ENCODE data around the gene BANP. TPM values are rescaled to one million over a fixed set of nuclear protein-coding genes. Genes with fewer than 3 reads are reported as not detected.

The BANP gene
- total and polyA plus RNA-seq, 2 of the 8 experiments (the other 6 are each of a cell fraction or from before 2014, with no cell fraction given), result 25.8 to 39.8 TPM

DNA sequence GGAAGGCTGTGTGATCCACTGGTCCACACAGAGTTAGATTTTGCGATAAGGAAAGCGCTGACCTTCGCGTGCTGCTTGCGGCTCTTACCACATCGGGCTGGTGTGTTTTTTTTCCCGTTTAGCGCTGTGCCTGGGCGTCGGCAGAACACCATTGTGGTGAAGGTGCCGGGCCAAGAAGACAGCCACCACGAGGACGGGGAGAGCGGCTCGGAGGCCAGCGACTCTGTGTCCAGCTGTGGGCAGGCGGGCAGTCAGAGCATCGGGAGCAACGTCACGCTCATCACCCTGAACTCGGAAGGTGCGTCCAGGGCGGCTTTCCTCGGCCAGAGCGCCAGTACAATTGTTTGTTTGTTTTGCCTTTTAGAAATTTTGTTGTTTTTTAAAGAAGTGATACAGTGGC lies 54.7 kb downstream of the BANP start:
- Histone ChIP-seq H3K36me3 (ENCODE audit: control insufficient read depth in 2 of 4, insufficient read depth in 4 of 4, low read length in 3 of 4) (peaks cover 0 to 18% (median 8%) of the 10 kb centered on the region in 4 experiments; a peak in 5 of 8 replicates), H3K27ac (ENCODE audit: low read depth, low read length) (no peak overlapping the region), H3K9me3 (ENCODE audit: insufficient read depth in 2 of 2, low read depth in 1 of 2, low read length in 1 of 2) (peaks cover 0 to 7% of the 10 kb centered on the region in 2 experiments; a peak in 2 of 4 replicates), H2BK120ac (replicated peaks; ENCODE audit: low read depth, low read length) (no peak overlapping the region), H3K4me3 (ENCODE audit: extremely low read depth in 1 of 4, insufficient read depth in 2 of 4, low read depth in 3 of 4, low read length in 4 of 4) (no peak overlapping the region), H3K23me2 (ENCODE audit: low read depth, low read length) (no peaks in the 10 kb centered on the region), H2BK5ac (ENCODE audit: low read depth, low read length) (no peak overlapping the region), H3K18ac (ENCODE audit: extremely low read depth, low read length) (no peak overlapping the region), H3K4me2 (ENCODE audit: insufficient read depth in 1 of 2, low read depth in 2 of 2, low read length in 2 of 2) (no peak overlapping the region), H3K4me1 (replicated peaks in 1 of 4; ENCODE audit: control insufficient read depth in 3 of 4, insufficient read depth in 4 of 4, low read length in 3 of 4) (peaks cover 0 to 10% (median 4%) of the 10 kb centered on the region in 4 experiments; a peak in 5 of 7 replicates), H3K27me3 (replicated peaks in 1 of 4; ENCODE audit: control insufficient read depth in 3 of 4, extremely low read depth in 1 of 4, insufficient read depth in 3 of 4, low read length in 3 of 4) (no peaks in the 10 kb centered on the region), H3K4ac (replicated peaks; ENCODE audit: insufficient read length, low read depth, low read length) (no peak overlapping the region), H3K9ac (replicated peaks in 1 of 4; ENCODE audit: extremely low read depth in 1 of 4, low read depth in 3 of 4, low read length in 3 of 4) (no peak overlapping the region), H4K91ac (replicated peaks; ENCODE audit: insufficient read length, low read length) (no peak overlapping the region), H3K14ac (ENCODE audit: insufficient read length) (no peak overlapping the region), H3K23ac (ENCODE audit: insufficient read length) (no peak overlapping the region), H3K79me2 (ENCODE audit: control insufficient read depth in 1 of 2, insufficient read depth in 2 of 2, low read length in 2 of 2) (peaks cover 0 to 3% of the 10 kb centered on the region in 2 experiments; a peak in 2 of 4 replicates), H2BK20ac (ENCODE audit: low read length) (no peak overlapping the region; the same call in 1 of the 2 replicates), H4K5ac (ENCODE audit: insufficient read length, low read depth, low read length) (no peak overlapping the region), H2BK15ac (ENCODE audit: low read length) (no peak overlapping the region), H2AK5ac (ENCODE audit: low read depth, low read length) (no peak overlapping the region), H3K56ac (replicated peaks; ENCODE audit: insufficient read length, low read depth, low read length) (no peak overlapping the region), H4K20me1 (replicated peaks in 1 of 2; ENCODE audit: control insufficient read depth in 1 of 2, insufficient read depth in 2 of 2, low read length in 2 of 2) (peaks cover 0 to 3% of the 10 kb centered on the region in 2 experiments), H2BK12ac (ENCODE audit: low read depth, low read length) (no peak overlapping the region; the same call in 1 of the 2 replicates), H3K79me1 (ENCODE audit: low read depth, low read length) (peaks cover 18% of the 10 kb centered on the region; the same call in 1 of the 2 replicates), H2AFZ (ENCODE audit: low read length) (no peak overlapping the region), H4K8ac (ENCODE audit: extremely low read depth, insufficient read depth, low read length) (no peak overlapping the region)
- ChIA-PET POLR2A (ENCODE audit: partially characterized antibody) (interaction anchor here (0.6 to 1.7 kb wide), 3 partner anchors 53 to 169 kb away, joined by 3 to 4 read pairs (median 4); no protein-coding TSS in a partner anchor), CTCF (ENCODE audit: partially characterized antibody) (interaction anchor here (0.6 to 4.5 kb wide), 5 partner anchors 22 to 400 kb away, joined by 3 to 27 read pairs (median 3); no protein-coding TSS in a partner anchor)
- WGBS, 2 experiments (ENCODE audit: extremely low coverage in 1 of 2, insufficient coverage in 1 of 2, insufficient read length in 1 of 2, insufficient replicate concordance in 2 of 2, low coverage in 1 of 2, low lambda C conversion rate in 2 of 2, missing lambda C conversion rate in 1 of 2), result 91% methylated on average over 20 of the region's 25 CpGs; no CpG with 5 or more reads in 1 of the 2 experiments
- FAIRE-seq (no peak), DNase-seq (ENCODE audit: low read depth in 1 of 2, low spot score in 2 of 2) (no peak)
- TF ChIP-seq RBBP5 (IDR thresholded peaks at IDR 0.05; ENCODE audit: borderline replicate concordance, low read depth, low read length) (no peak), ASH2L (IDR thresholded peaks at IDR 0.05; ENCODE audit: low read length) (no peak), ZNF274 (IDR thresholded peaks at IDR 0.05; ENCODE audit: borderline replicate concordance, extremely low read depth, low read length) (no peak), SUZ12 (IDR thresholded peaks at IDR 0.05; ENCODE audit: low read length) (no peak), POU5F1 (IDR thresholded peaks at IDR 0.05; ENCODE audit: low read depth, low read length) (no peak), RAD21 (IDR thresholded peaks at IDR 0.05 in 1 of 2, conservative IDR thresholded peaks at IDR 0.05 in 1 of 2; ENCODE audit: low read depth in 2 of 2, low read length in 2 of 2) (no peak), CTCF (IDR thresholded peaks at IDR 0.05; ENCODE audit: control extremely low read depth in 1 of 3, insufficient read depth in 1 of 3, low read depth in 1 of 3, low read length in 3 of 3) (no peak), SRF (IDR thresholded peaks at IDR 0.05; ENCODE audit: low read depth, low read length) (no peak), SP4 (IDR thresholded peaks at IDR 0.05; ENCODE audit: low read length) (no peak)
- TF ChIP-seq, protein P1, sequence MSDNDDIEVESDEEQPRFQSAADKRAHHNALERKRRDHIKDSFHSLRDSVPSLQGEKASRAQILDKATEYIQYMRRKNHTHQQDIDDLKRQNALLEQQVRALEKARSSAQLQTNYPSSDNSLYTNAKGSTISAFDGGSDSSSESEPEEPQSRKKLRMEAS (IDR thresholded peaks at IDR 0.05), result no peak
